Muscle layer of colon (tissue), 2 donors: ENCODE results near the gene IL17REL.

Source experiments
- H3K27ac ChIP-seq: one replicate; pipeline ENCODE4 v1.7.0; 2013; ENCODE audit warnings: low read depth, mild to moderate bottlenecking, low read length, moderate library complexity
- H3K27me3 ChIP-seq, 2 donors: one replicate each; pipeline ENCODE4 v1.7.0; 2013; ENCODE audit warnings: low read length in 2 of 2, mild to moderate bottlenecking in 2 of 2; ENCODE audit not compliant: insufficient read depth in 2 of 2, control insufficient read depth in 1 of 2
- H3K36me3 ChIP-seq: one replicate; pipeline ENCODE4 v1.7.0; 2013; ENCODE audit warnings: mild to moderate bottlenecking, low read length; ENCODE audit not compliant: insufficient read depth
- H3K4me1 ChIP-seq: one replicate; pipeline ENCODE4 v1.7.0; 2013; ENCODE audit warnings: mild to moderate bottlenecking, low read length; ENCODE audit not compliant: insufficient read depth
- H3K4me3 ChIP-seq, 2 donors: one replicate each; pipeline ENCODE4 v1.7.0; 2013; ENCODE audit warnings: low read length in 2 of 2, low read depth in 1 of 2, mild to moderate bottlenecking in 1 of 2, moderate library complexity in 1 of 2
- H3K9ac ChIP-seq: one replicate; pipeline ENCODE4 v1.7.0; 2013; ENCODE audit warnings: low read length
- H3K9me3 ChIP-seq: one replicate; pipeline ENCODE4 v1.7.0; 2013; ENCODE audit warnings: mild to moderate bottlenecking, low read length
- donor health status: abdominal sarcoma.
- donor health status: Adenocarcinoma of cecum.

Gene IL17REL

GRCh38 chr22:49964136-49965090 is 48.2 kb downstream of the IL17REL start:
- no peak overlapping the region for H3K4me3 ChIP-seq
- H3K9ac ChIP-seq, result no peak overlapping the region

GRCh38 chr22:49963647-49964026 is 48.9 kb downstream of the IL17REL start:
- H3K36me3 ChIP-seq, result peaks cover 17% of the 10 kb centered on the region
- peaks cover 33% of the 10 kb centered on the region for H3K4me1 ChIP-seq
- H3K9ac ChIP-seq, result no peak overlapping the region
- H3K27me3 ChIP-seq, result no peaks in the 10 kb centered on the region
- H3K27ac ChIP-seq, result peak overlapping the region; percentile 77
- H3K4me3 ChIP-seq, result no peak overlapping the region
- no peaks in the 10 kb centered on the region for H3K9me3 ChIP-seq

More at GRCh38 chr22:49964136-49965090, 48.2 kb downstream of the IL17REL start:
- H3K27ac ChIP-seq, result no peak overlapping the region
- H3K36me3 ChIP-seq, result peaks cover 17% of the 10 kb centered on the region
- H3K4me1 ChIP-seq, result peaks cover 33% of the 10 kb centered on the region
- H3K9me3 ChIP-seq, result no peaks in the 10 kb centered on the region
- H3K27me3 ChIP-seq, result no peaks in the 10 kb centered on the region

- H3K9me3 ChIP-seq, result no peaks in the 10 kb centered on the region
- H3K9ac ChIP-seq, result peak overlapping the region; percentile 68
- H3K27me3 ChIP-seq, result no peaks in the 10 kb centered on the region
- peak overlapping the region; percentile 77 for H3K27ac ChIP-seq
- peaks cover 17% of the 10 kb centered on the region for H3K36me3 ChIP-seq
- H3K4me3 ChIP-seq, result peak overlapping the region; percentile 60 to 68
- H3K4me1 ChIP-seq, result peaks cover 33% of the 10 kb centered on the region
Observed at GRCh38 chr22:49962751-49963646, 49.6 kb downstream of the IL17REL start.

GRCh38 chr22:49962012-49962750 is 50.4 kb downstream of the IL17REL start:
- Histone ChIP-seq H3K4me1 (peaks cover 32% of the 10 kb centered on the region), H3K9me3 (no peaks in the 10 kb centered on the region), H3K36me3 (peaks cover 17% of the 10 kb centered on the region)

GRCh38 chr22:49961601-49962011 is 51.0 kb downstream of the IL17REL start:
- Histone ChIP-seq H3K27me3 (no peaks in the 10 kb centered on the region), H3K9ac (peak overlapping the region; percentile 57), H3K4me1 (peaks cover 27% of the 10 kb centered on the region), H3K9me3 (no peaks in the 10 kb centered on the region), H3K4me3 (peak overlapping the region; percentile 68 to 75), H3K36me3 (peaks cover 17% of the 10 kb centered on the region), H3K27ac (peak overlapping the region; percentile 77)

More at GRCh38 chr22:49962012-49962750, 50.4 kb downstream of the IL17REL start:
- peak overlapping the region; percentile 77 for H3K27ac ChIP-seq
- peak overlapping the region; percentile 68 to 75 for H3K4me3 ChIP-seq
- H3K27me3 ChIP-seq, result no peaks in the 10 kb centered on the region
- H3K9ac ChIP-seq, result peak overlapping the region; percentile 68

GRCh38 chr22:49961005-49961600 is 51.5 kb downstream of the IL17REL start:
- peaks cover 22% of the 10 kb centered on the region for H3K4me1 ChIP-seq
- H3K9me3 ChIP-seq, result no peaks in the 10 kb centered on the region
- H3K4me3 ChIP-seq, result peak overlapping the region; percentile 68 to 75
- H3K27me3 ChIP-seq, result no peaks in the 10 kb centered on the region
- peak overlapping the region; percentile 57 for H3K9ac ChIP-seq
- H3K36me3 ChIP-seq, result peaks cover 17% of the 10 kb centered on the region
- H3K27ac ChIP-seq, result peak overlapping the region; percentile 77

- Histone ChIP-seq H3K27me3 (no peaks in the 10 kb centered on the region), H3K27ac (peak within 1 kb of the TSS; percentile 85), H3K9ac (peak within 1 kb of the TSS; percentile 57), H3K9me3 (no peaks in the 10 kb centered on the region), H3K36me3 (peaks cover 17% of the 10 kb centered on the region), H3K4me3 (peak within 1 kb of the TSS; percentile 71 to 75), H3K4me1 (peaks cover 21% of the 10 kb centered on the region)
Observed at GRCh38 chr22:49960159-49961004, 52.2 kb downstream of the IL17REL start, which contains the start of gene PIM3. PIM3 (plus strand) TSS chr22:49960772; CDS start chr22:49960948, 176 bp downstream.

GRCh38 chr22:49959782-49960158 is 52.8 kb downstream of the IL17REL start:
- no peak overlapping the region for H3K9ac ChIP-seq
- no peaks in the 10 kb centered on the region for H3K9me3 ChIP-seq
- peaks cover 21% of the 10 kb centered on the region for H3K4me1 ChIP-seq

GRCh38 chr22:49958931-49959781 is 53.4 kb downstream of the IL17REL start:
- no peaks in the 10 kb centered on the region for H3K27me3 ChIP-seq
- H3K9me3 ChIP-seq, result no peaks in the 10 kb centered on the region
- peaks cover 20% of the 10 kb centered on the region for H3K4me1 ChIP-seq
- no peak overlapping the region for H3K9ac ChIP-seq
- peak overlapping the region; percentile 67 to 71 for H3K4me3 ChIP-seq
- H3K36me3 ChIP-seq, result peaks cover 13% of the 10 kb centered on the region
- no peak overlapping the region for H3K27ac ChIP-seq

More at GRCh38 chr22:49959782-49960158, 52.8 kb downstream of the IL17REL start:
- no peaks in the 10 kb centered on the region for H3K27me3 ChIP-seq
- peak overlapping the region; percentile 67 to 71 for H3K4me3 ChIP-seq
- H3K36me3 ChIP-seq, result peaks cover 17% of the 10 kb centered on the region
- peak overlapping the region; percentile 85 for H3K27ac ChIP-seq
